GM23338 (cell line): ENCODE data around the gene SLC30A1. TPM values are rescaled to one million over a fixed set of nuclear protein-coding genes. Genes with fewer than 3 reads are reported as not detected.
"Not testable (repeated sequence)": the region's sequence is repeated elsewhere in the genome, so short reads cannot be mapped to it uniquely, and the experiment has no call there.

Source experiments
- ATAC-seq: fragments of 200-7000 bp; cut with Tn5 transposase; 3 replicates; pipeline ENCODE4 v1.9.1; 2020
- DNase-seq: peaks from one replicate; pipeline ENCODE4 v3.0.0-alpha.2; 2015; ENCODE audit warnings: low spot score
- H2AFZ ChIP-seq: fragments of 200-600 bp; sonication (generic); 2 replicates; pipeline ENCODE4 v1.8.0; 2016; ENCODE audit warnings: antibody characterized with exemption, mild to moderate bottlenecking, moderate library complexity
- H3F3A ChIP-seq: fragments of 200-600 bp; sonication (generic); replicated peaks from 2 replicates; pipeline ENCODE4 v1.8.0; 2017; ENCODE audit warnings: antibody characterized with exemption, mixed run types, low read depth
- H3K27ac ChIP-seq: fragments of 200-600 bp; sonication (generic); 2 replicates; pipeline ENCODE4 v1.6.1; 2016; ENCODE audit warnings: low read depth
- H3K27me3 ChIP-seq: fragments of 200-600 bp; sonication (generic); 2 replicates; pipeline ENCODE4 v1.8.0; 2016; ENCODE audit warnings: mild to moderate bottlenecking, mixed run types, moderate library complexity; ENCODE audit not compliant: insufficient read depth
- H3K36me3 ChIP-seq: fragments of 200-600 bp; sonication (generic); 2 replicates; pipeline ENCODE4 v1.8.0; 2016; ENCODE audit warnings: mild to moderate bottlenecking; ENCODE audit not compliant: insufficient read depth
- H3K4me1 ChIP-seq: fragments of 200-600 bp; sonication (generic); 2 replicates; pipeline ENCODE4 v1.8.0; 2016; ENCODE audit warnings: mild to moderate bottlenecking, moderate library complexity; ENCODE audit not compliant: insufficient read depth
- H3K4me2 ChIP-seq: fragments of 200-600 bp; sonication (generic); 2 replicates; pipeline ENCODE4 v1.7.1; 2017; ENCODE audit warnings: mixed run types
- H3K4me3 ChIP-seq: fragments of 200-600 bp; sonication (generic); 2 replicates; pipeline ENCODE4 v1.6.1; 2016; ENCODE audit warnings: mixed run types
- H3K79me2 ChIP-seq: fragments of 200-600 bp; sonication (generic); replicated peaks from 2 replicates; pipeline ENCODE4 v1.8.0; 2017; ENCODE audit warnings: mild to moderate bottlenecking; ENCODE audit not compliant: insufficient read depth
- H3K9me2 ChIP-seq: fragments of 200-600 bp; sonication (generic); 2 replicates; pipeline ENCODE4 v1.8.0; 2017; ENCODE audit not compliant: insufficient read depth
- H4K20me1 ChIP-seq: fragments of 200-600 bp; sonication (generic); replicated peaks from 2 replicates; pipeline ENCODE4 v1.8.0; 2017; ENCODE audit warnings: mild to moderate bottlenecking; ENCODE audit not compliant: insufficient read depth
- H3K27ac Mint-ChIP-seq: 2 replicates; pipeline ENCODE4 v1.8.0; 2020; ENCODE audit warnings: inconsistent platforms, mild to moderate bottlenecking, moderate library complexity, mixed read lengths
- H3K27me3 Mint-ChIP-seq: 3 replicates; pipeline ENCODE4 v1.8.0; 2022; ENCODE audit warnings: low read depth, mild to moderate bottlenecking, moderate library complexity, mixed read lengths, inconsistent platforms; ENCODE audit not compliant: insufficient read depth, poor library complexity
- H3K36me3 Mint-ChIP-seq: 3 replicates; pipeline ENCODE4 v1.8.0; 2021; ENCODE audit warnings: low read depth, mild to moderate bottlenecking, inconsistent platforms, moderate library complexity, mixed read lengths
- H3K4me1 Mint-ChIP-seq: 3 replicates; pipeline ENCODE4 v1.8.0; 2020; ENCODE audit warnings: mild to moderate bottlenecking, inconsistent platforms, mixed read lengths
- H3K4me3 Mint-ChIP-seq: 3 replicates; pipeline ENCODE4 v1.8.0; 2021; ENCODE audit warnings: moderate library complexity, mild to moderate bottlenecking, inconsistent platforms, mixed read lengths
- H3K9me3 Mint-ChIP-seq: 3 replicates; pipeline ENCODE4 v1.8.0; 2020; ENCODE audit warnings: moderate library complexity, mild to moderate bottlenecking, inconsistent platforms, mixed read lengths
- CREB1 ChIP-seq: fragments of 250-450 bp; sonication (Bioruptor Pico); IDR thresholded peaks from 2 replicates; pipeline ENCODE4 v1.5.0; 2020; ENCODE audit warnings: low read depth, mild to moderate bottlenecking, moderate library complexity
- ETS1 ChIP-seq: IDR thresholded peaks from 2 replicates; pipeline ENCODE4 v1.6.1; 2016; ENCODE audit warnings: antibody characterized with exemption
- JUNB ChIP-seq: IDR thresholded peaks from one replicate; pipeline ENCODE4 v1.6.1; 2016; ENCODE audit warnings: antibody characterized with exemption; ENCODE audit not compliant: unreplicated experiment
- NANOG ChIP-seq: IDR thresholded peaks from 2 replicates; pipeline ENCODE4 v1.6.1; 2016; ENCODE audit warnings: antibody characterized with exemption, borderline replicate concordance
- POLR2AphosphoS5 ChIP-seq: IDR thresholded peaks from 2 replicates; pipeline ENCODE4 v1.6.1; 2016; ENCODE audit warnings: antibody characterized with exemption, low read depth
- polyA plus RNA-seq: library from polyadenylated mRNA; unstranded; fragments of >200 nt; fragmentation: Nextera tagmentation; extraction: Ambion mirVana; gene quantifications from 2 replicates; pipeline ENCODE4 v1.2.1, GENCODE V29; 2016
- total RNA-seq: library from RNA; depleted of rRNA; stranded (reverse); fragments of >200 nt; shearing (Covaris generic); gene quantifications from 2 replicates; pipeline ENCODE4 v1.2.3, GENCODE V29; 2014
- TF ChIP-seq, protein P1 (sequence below): fragments of 250-450 bp; sonication (Bioruptor Pico); IDR thresholded peaks from 2 replicates; pipeline ENCODE4 v1.5.0; 2020; ENCODE audit warnings: mild to moderate bottlenecking, moderate library complexity
- TF ChIP-seq, protein P2 (sequence below): IDR thresholded peaks from one replicate; pipeline ENCODE4 v1.6.1; 2018; ENCODE audit warnings: antibody characterized with exemption; ENCODE audit not compliant: unreplicated experiment

The SLC30A1 gene
- total and polyA plus RNA-seq, 2 experiments from 2014 or later = 3.3 to 17.7 TPM

- TF ChIP-seq, protein P1, sequence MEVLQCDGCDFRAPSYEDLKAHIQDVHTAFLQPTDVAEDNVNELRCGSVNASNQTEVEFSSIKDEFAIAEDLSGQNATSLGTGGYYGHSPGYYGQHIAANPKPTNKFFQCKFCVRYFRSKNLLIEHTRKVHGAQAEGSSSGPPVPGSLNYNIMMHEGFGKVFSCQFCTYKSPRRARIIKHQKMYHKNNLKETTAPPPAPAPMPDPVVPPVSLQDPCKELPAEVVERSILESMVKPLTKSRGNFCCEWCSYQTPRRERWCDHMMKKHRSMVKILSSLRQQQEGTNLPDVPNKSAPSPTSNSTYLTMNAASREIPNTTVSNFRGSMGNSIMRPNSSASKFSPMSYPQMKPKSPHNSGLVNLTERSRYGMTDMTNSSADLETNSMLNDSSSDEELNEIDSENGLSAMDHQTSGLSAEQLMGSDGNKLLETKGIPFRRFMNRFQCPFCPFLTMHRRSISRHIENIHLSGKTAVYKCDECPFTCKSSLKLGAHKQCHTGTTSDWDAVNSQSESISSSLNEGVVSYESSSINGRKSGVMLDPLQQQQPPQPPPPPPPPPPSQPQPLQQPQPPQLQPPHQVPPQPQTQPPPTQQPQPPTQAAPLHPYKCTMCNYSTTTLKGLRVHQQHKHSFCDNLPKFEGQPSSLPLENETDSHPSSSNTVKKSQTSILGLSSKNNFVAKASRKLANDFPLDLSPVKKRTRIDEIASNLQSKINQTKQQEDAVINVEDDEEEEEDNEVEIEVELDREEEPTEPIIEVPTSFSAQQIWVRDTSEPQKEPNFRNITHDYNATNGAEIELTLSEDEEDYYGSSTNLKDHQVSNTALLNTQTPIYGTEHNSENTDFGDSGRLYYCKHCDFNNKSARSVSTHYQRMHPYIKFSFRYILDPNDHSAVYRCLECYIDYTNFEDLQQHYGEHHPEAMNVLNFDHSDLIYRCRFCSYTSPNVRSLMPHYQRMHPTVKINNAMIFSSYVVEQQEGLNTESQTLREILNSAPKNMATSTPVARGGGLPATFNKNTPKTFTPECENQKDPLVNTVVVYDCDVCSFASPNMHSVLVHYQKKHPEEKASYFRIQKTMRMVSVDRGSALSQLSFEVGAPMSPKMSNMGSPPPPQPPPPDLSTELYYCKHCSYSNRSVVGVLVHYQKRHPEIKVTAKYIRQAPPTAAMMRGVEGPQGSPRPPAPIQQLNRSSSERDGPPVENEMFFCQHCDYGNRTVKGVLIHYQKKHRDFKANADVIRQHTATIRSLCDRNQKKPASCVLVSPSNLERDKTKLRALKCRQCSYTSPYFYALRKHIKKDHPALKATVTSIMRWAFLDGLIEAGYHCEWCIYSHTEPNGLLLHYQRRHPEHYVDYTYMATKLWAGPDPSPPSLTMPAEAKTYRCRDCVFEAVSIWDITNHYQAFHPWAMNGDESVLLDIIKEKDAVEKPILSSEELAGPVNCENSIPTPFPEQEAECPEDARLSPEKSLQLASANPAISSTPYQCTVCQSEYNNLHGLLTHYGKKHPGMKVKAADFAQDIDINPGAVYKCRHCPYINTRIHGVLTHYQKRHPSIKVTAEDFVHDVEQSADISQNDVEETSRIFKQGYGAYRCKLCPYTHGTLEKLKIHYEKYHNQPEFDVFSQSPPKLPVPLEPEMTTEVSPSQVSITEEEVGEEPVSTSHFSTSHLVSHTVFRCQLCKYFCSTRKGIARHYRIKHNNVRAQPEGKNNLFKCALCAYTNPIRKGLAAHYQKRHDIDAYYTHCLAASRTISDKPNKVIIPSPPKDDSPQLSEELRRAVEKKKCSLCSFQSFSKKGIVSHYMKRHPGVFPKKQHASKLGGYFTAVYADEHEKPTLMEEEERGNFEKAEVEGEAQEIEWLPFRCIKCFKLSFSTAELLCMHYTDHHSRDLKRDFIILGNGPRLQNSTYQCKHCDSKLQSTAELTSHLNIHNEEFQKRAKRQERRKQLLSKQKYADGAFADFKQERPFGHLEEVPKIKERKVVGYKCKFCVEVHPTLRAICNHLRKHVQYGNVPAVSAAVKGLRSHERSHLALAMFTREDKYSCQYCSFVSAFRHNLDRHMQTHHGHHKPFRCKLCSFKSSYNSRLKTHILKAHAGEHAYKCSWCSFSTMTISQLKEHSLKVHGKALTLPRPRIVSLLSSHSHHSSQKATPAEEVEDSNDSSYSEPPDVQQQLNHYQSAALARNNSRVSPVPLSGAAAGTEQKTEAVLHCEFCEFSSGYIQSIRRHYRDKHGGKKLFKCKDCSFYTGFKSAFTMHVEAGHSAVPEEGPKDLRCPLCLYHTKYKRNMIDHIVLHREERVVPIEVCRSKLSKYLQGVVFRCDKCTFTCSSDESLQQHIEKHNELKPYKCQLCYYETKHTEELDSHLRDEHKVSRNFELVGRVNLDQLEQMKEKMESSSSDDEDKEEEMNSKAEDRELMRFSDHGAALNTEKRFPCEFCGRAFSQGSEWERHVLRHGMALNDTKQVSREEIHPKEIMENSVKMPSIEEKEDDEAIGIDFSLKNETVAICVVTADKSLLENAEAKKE (CRISPR knock-in tag) = no peak
Measured at GRCh38 chr1:211571998-211572397, 7.0 kb downstream of the SLC30A1 start (continued).

DNA sequence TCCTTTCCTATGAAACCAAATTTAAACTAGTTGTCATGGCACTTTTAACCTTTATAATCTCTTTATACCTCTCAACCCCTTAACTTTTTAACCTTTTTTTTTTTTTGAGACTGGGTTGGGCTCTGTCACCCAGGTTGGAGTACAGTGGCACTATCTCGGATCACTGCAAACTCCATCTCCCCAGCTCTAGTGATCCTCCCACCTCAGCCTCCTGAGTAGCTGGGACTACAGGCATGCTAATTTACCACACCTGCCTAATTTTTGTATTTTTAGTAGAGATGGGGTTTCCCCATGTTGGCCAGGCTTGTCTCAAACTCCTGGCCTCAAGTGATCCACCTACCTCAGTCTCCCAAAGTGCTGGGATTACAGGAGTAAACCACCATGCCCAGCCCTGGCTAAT lies 8.6 kb downstream of the SLC30A1 start:
- peaks cover 25% of the 10 kb centered on the region for H3K36me3 Mint-ChIP-seq
- H3K4me2 ChIP-seq, H3K36me3 ChIP-seq, H3K4me1 ChIP-seq, H3K27me3 ChIP-seq, H3K9me3 Mint-ChIP-seq, H2AFZ ChIP-seq, H3K27ac Mint-ChIP-seq, H3K4me3 Mint-ChIP-seq, H3K27me3 Mint-ChIP-seq, H4K20me1 ChIP-seq, H3K4me3 ChIP-seq, H3K9me2 ChIP-seq, H3K27ac ChIP-seq, DNase-seq, H3F3A ChIP-seq: not testable (repeated sequence)
- peak; percentile 51; the same call in 1 of the 3 replicates for ATAC-seq
- H3K79me2 ChIP-seq = peaks cover 29% of the 10 kb centered on the region
- H3K4me1 Mint-ChIP-seq = peaks cover 11% of the 10 kb centered on the region
- TF ChIP-seq POLR2AphosphoS5 = peak; percentile 26; the same call in 1 of the 2 replicates

GRCh38 chr1:211566431-211567025 lies 12.4 kb downstream of the SLC30A1 start:
- no peak overlapping the region for H3K4me2 ChIP-seq
- TF ChIP-seq, protein P2, sequence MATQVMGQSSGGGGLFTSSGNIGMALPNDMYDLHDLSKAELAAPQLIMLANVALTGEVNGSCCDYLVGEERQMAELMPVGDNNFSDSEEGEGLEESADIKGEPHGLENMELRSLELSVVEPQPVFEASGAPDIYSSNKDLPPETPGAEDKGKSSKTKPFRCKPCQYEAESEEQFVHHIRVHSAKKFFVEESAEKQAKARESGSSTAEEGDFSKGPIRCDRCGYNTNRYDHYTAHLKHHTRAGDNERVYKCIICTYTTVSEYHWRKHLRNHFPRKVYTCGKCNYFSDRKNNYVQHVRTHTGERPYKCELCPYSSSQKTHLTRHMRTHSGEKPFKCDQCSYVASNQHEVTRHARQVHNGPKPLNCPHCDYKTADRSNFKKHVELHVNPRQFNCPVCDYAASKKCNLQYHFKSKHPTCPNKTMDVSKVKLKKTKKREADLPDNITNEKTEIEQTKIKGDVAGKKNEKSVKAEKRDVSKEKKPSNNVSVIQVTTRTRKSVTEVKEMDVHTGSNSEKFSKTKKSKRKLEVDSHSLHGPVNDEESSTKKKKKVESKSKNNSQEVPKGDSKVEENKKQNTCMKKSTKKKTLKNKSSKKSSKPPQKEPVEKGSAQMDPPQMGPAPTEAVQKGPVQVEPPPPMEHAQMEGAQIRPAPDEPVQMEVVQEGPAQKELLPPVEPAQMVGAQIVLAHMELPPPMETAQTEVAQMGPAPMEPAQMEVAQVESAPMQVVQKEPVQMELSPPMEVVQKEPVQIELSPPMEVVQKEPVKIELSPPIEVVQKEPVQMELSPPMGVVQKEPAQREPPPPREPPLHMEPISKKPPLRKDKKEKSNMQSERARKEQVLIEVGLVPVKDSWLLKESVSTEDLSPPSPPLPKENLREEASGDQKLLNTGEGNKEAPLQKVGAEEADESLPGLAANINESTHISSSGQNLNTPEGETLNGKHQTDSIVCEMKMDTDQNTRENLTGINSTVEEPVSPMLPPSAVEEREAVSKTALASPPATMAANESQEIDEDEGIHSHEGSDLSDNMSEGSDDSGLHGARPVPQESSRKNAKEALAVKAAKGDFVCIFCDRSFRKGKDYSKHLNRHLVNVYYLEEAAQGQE = no peak
- TF ChIP-seq JUNB (no peak), CREB1 (no peak), ETS1 (no peak), NANOG (no peak)

More at GRCh38 chr1:211566431-211567025, 12.4 kb downstream of the SLC30A1 start:
- no peak overlapping the region for H2AFZ ChIP-seq
- no peak overlapping the region for H3K4me3 ChIP-seq
- no peaks in the 10 kb centered on the region for H3K9me2 ChIP-seq
- H4K20me1 ChIP-seq = no peaks in the 10 kb centered on the region; the same call in 1 of the 2 replicates
- H3K4me3 Mint-ChIP-seq = no peak overlapping the region
- H3F3A ChIP-seq = no peaks in the 10 kb centered on the region
- H3K27ac ChIP-seq = no peak overlapping the region
- no peak overlapping the region for H3K27ac Mint-ChIP-seq
- no peaks in the 10 kb centered on the region for H3K36me3 Mint-ChIP-seq
- H3K79me2 ChIP-seq = no peaks in the 10 kb centered on the region
- no peaks in the 10 kb centered on the region for H3K36me3 ChIP-seq
- ATAC-seq (no peak), DNase-seq (no peak)
- H3K9me3 Mint-ChIP-seq = no peaks in the 10 kb centered on the region
- H3K27me3 ChIP-seq = no peaks in the 10 kb centered on the region
- H3K27me3 Mint-ChIP-seq = no peaks in the 10 kb centered on the region
- H3K4me1 ChIP-seq = no peaks in the 10 kb centered on the region
- no peaks in the 10 kb centered on the region; the same call in 2 of the 3 replicates for H3K4me1 Mint-ChIP-seq
